Peyer's patch (tissue), 4 donors: ENCODE results near the gene CMPK2.

Experiments
- CTCF ChIP-seq, 6 experiments: fragments of 450-650 bp in 4 of 6; fragments of 200-600 bp in 2 of 6; sonication (generic) in 1 of 6; IDR thresholded peaks; one replicate each; pipeline ENCODE4 v1.5.1; 2017 to 2019; ENCODE audit warnings: antibody characterized with exemption in 6 of 6, mild to moderate bottlenecking in 3 of 6, moderate library complexity in 1 of 6
- POLR2A ChIP-seq, 2 donors: fragments of 450-650 bp; IDR thresholded peaks; one replicate each; pipeline ENCODE4 v1.5.1; 2017; ENCODE audit warnings: antibody characterized with exemption in 2 of 2, mild to moderate bottlenecking in 2 of 2, moderate library complexity in 2 of 2

GRCh38 chr2:6823111-6823510, 42.6 kb downstream of the CMPK2 start:
- TF ChIP-seq CTCF (IDR thresholded peaks at IDR 0.05) (no peak), POLR2A (IDR thresholded peaks at IDR 0.05) (no peak)
